ENCODE results near the gene SEPTIN5. TPM values are rescaled to one million over a fixed set of nuclear protein-coding genes. Genes with fewer than 3 reads are reported as not detected.

Gene SEPTIN5
- total and polyA plus RNA-seq, 9 of the 15 experiments (the other 6 are each of a cell fraction or from before 2014, with no cell fraction given): 0.03 to 195 (median 119) TPM

GRCh38 chr22:19671316-19671715 is 43.0 kb upstream of the SEPTIN5 start:
- BruUV-seq (replicated peaks): no TSS peak
- Histone ChIP-seq H3K9ac (ENCODE audit: insufficient read depth in 1 of 2, low read depth in 2 of 2, low read length in 2 of 2) (no peak overlapping the region), H3K4me1 (replicated peaks in 1 of 2; ENCODE audit: control insufficient read depth in 2 of 2, insufficient read depth in 2 of 2, low read length in 2 of 2) (peaks cover 2 to 6% of the 10 kb centered on the region in 2 experiments; a peak in 4 of 5 replicates), H3K27ac (ENCODE audit: extremely low read depth, low read depth, low read length) (no peak overlapping the region), H3K4me3 (no peak overlapping the region), H3K4me2 (ENCODE audit: insufficient read depth, low read length) (no peak overlapping the region), H3K36me3 (ENCODE audit: control insufficient read depth, insufficient read depth, low read length) (no peaks in the 10 kb centered on the region), H3K9me1 (ENCODE audit: control insufficient read depth, insufficient read depth, low read length) (no peaks in the 10 kb centered on the region), H3K27me3 (ENCODE audit: control insufficient read depth in 2 of 2, insufficient read depth in 2 of 2, low read length in 2 of 2) (peaks cover 69 to 85% of the 10 kb centered on the region in 2 experiments), H4K20me1 (replicated peaks; ENCODE audit: control insufficient read depth, insufficient read depth, low read length) (no peaks in the 10 kb centered on the region), H3K79me2 (ENCODE audit: control insufficient read depth, insufficient read depth, low read length) (no peaks in the 10 kb centered on the region), H2AFZ (ENCODE audit: low read depth, low read length) (no peak overlapping the region), H3K9me3 (replicated peaks; ENCODE audit: control insufficient read depth, insufficient read depth, low read depth, low read length) (peaks cover 3% of the 10 kb centered on the region; the same call in 1 of the 2 replicates)
- DNase-seq (ENCODE audit: extremely low read depth in 1 of 4, low spot score in 3 of 4) (no peak), FAIRE-seq (no peak), ATAC-seq (no peak)
- in situ Hi-C loops (cut with MboI): no loop called here
- CTCF ChIA-PET (ENCODE audit: low intra/inter-chr PET ratio): no interaction called here
- WGBS (ENCODE audit: insufficient coverage, low coverage, missing lambda C conversion rate): 0% methylated on average over 3 of the region's 3 CpGs
- intact Hi-C loops (cut with micrococcal nuclease): no loop called here
- POLR2A ChIA-PET: no interaction called here
- TF ChIP-seq POLR2AphosphoS5 (IDR thresholded peaks at IDR 0.05; ENCODE audit: control insufficient read depth, insufficient read depth, low read depth, low read length) (no peak), FOXA1 (IDR thresholded peaks at IDR 0.05; ENCODE audit: borderline replicate concordance) (no peak), NFIX (CRISPR knock-in tag; IDR thresholded peaks at IDR 0.05; ENCODE audit: low read depth) (no peak), ZNF639 (CRISPR knock-in tag; conservative IDR thresholded peaks at IDR 0.05 in 1 of 2, IDR thresholded peaks at IDR 0.05 in 1 of 2) (0 out of 4 replicates have a peak, but pooled peaks of 1 of the 2 experiments have one; percentile 53), ZNF212 (CRISPR knock-in tag; IDR thresholded peaks at IDR 0.05) (no peak), ZNF589 (CRISPR knock-in tag; IDR thresholded peaks at IDR 0.05; ENCODE audit: low read depth) (no peak), CCAR2 (IDR thresholded peaks at IDR 0.05; ENCODE audit: low read depth, low read length) (no peak), MCM5 (IDR thresholded peaks at IDR 0.05; ENCODE audit: low read depth) (no peak), ZNF780A (CRISPR knock-in tag; IDR thresholded peaks at IDR 0.05) (no peak), EZH2 (IDR thresholded peaks at IDR 0.05; ENCODE audit: borderline replicate concordance, low read depth, low read length) (0 out of 2 replicates have a peak, but pooled peaks have one; percentile 48), ZNF224 (CRISPR knock-in tag; IDR thresholded peaks at IDR 0.05) (0 out of 2 replicates have a peak, but pooled peaks have one; percentile 42), IFI16 (CRISPR knock-in tag; IDR thresholded peaks at IDR 0.05) (no peak), MYNN (IDR thresholded peaks at IDR 0.05) (no peak), MYNN (CRISPR knock-in tag; IDR thresholded peaks at IDR 0.05) (0 out of 2 replicates have a peak, but pooled peaks have one; percentile 37), ZNF253 (CRISPR knock-in tag; conservative IDR thresholded peaks at IDR 0.05) (no peak), ZNF561 (CRISPR knock-in tag; conservative IDR thresholded peaks at IDR 0.05) (no peak), EHMT2 (IDR thresholded peaks at IDR 0.05) (no peak), ZNF124 (CRISPR knock-in tag; IDR thresholded peaks at IDR 0.05) (no peak)
- TF ChIP-seq, protein P1, sequence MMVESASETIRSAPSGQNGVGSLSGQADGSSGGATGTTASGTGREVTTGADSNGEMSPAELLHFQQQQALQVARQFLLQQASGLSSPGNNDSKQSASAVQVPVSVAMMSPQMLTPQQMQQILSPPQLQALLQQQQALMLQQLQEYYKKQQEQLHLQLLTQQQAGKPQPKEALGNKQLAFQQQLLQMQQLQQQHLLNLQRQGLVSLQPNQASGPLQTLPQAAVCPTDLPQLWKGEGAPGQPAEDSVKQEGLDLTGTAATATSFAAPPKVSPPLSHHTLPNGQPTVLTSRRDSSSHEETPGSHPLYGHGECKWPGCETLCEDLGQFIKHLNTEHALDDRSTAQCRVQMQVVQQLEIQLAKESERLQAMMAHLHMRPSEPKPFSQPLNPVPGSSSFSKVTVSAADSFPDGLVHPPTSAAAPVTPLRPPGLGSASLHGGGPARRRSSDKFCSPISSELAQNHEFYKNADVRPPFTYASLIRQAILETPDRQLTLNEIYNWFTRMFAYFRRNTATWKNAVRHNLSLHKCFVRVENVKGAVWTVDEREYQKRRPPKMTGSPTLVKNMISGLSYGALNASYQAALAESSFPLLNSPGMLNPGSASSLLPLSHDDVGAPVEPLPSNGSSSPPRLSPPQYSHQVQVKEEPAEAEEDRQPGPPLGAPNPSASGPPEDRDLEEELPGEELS (CRISPR knock-in tag; IDR thresholded peaks at IDR 0.05; ENCODE audit: borderline replicate concordance): peak; percentile 77; the same call in 1 of the 2 replicates
